ENCODE results near the gene KIAA0825. TPM values are rescaled to one million over a fixed set of nuclear protein-coding genes. Genes with fewer than 3 reads are reported as not detected.

KIAA0825 gene
- polyA plus RNA-seq, 1 donor from 2014 or later = 5.1 TPM

GRCh38 chr5:94499806-94500205 lies 118.6 kb downstream of the KIAA0825 start:
- no peak overlapping the region for H3K9ac ChIP-seq (ENCODE audit: low read length)

GRCh38 chr5:94498199-94498598 lies 120.2 kb downstream of the KIAA0825 start:
- H3K79me2 ChIP-seq (replicated peaks; ENCODE audit: insufficient read depth, low read length) = no peaks in the 10 kb centered on the region
- H2AFZ ChIP-seq (ENCODE audit: low read depth, low read length) = no peak overlapping the region
- no peaks in the 10 kb centered on the region for H3K9me2 ChIP-seq (ENCODE audit: insufficient read depth, low read length)
- no peak overlapping the region for H3K27ac ChIP-seq (ENCODE audit: low read length)
- H3K9ac ChIP-seq (ENCODE audit: low read length) = no peak overlapping the region
- H3K27me3 ChIP-seq (ENCODE audit: insufficient read depth, low read depth, low read length) = no peaks in the 10 kb centered on the region
- no peaks in the 10 kb centered on the region for H3K36me3 ChIP-seq (ENCODE audit: insufficient read depth, low read length)
- TF ChIP-seq CTCF (IDR thresholded peaks at IDR 0.05; ENCODE audit: poor library complexity, severe bottlenecking) (no peak), EZH2 (IDR thresholded peaks at IDR 0.05; ENCODE audit: borderline replicate concordance, insufficient read depth, low read length, poor library complexity, severe bottlenecking) (no peak)
- no peak overlapping the region for H3K4me3 ChIP-seq (ENCODE audit: low read length)
- no peaks in the 10 kb centered on the region for H4K20me1 ChIP-seq (ENCODE audit: insufficient read depth)
- H3K4me2 ChIP-seq (ENCODE audit: low read length) = no peak overlapping the region
- H3F3A ChIP-seq (ENCODE audit: insufficient read depth, low read length, poor library complexity, severe bottlenecking) = no peaks in the 10 kb centered on the region
- H3K9me3 ChIP-seq (ENCODE audit: low read length) = no peaks in the 10 kb centered on the region

More at GRCh38 chr5:94499806-94500205, 118.6 kb downstream of the KIAA0825 start:
- H3F3A ChIP-seq (ENCODE audit: insufficient read depth, low read length, poor library complexity, severe bottlenecking) = no peaks in the 10 kb centered on the region
- TF ChIP-seq MXI1 (conservative IDR thresholded peaks at IDR 0.05; ENCODE audit: poor library complexity, severe bottlenecking) = no peak
- TF ChIP-seq REST (IDR thresholded peaks at IDR 0.05; ENCODE audit: borderline replicate concordance) = no peak
- TF ChIP-seq POLR2AphosphoS5 (IDR thresholded peaks at IDR 0.05) = no peak
- H3K27me3 ChIP-seq (ENCODE audit: insufficient read depth, low read depth, low read length) = no peaks in the 10 kb centered on the region
- no peaks in the 10 kb centered on the region for H3K9me3 ChIP-seq (ENCODE audit: low read length)
- H3K27ac ChIP-seq (ENCODE audit: low read length) = no peak overlapping the region
- no peaks in the 10 kb centered on the region for H3K36me3 ChIP-seq (ENCODE audit: insufficient read depth, low read length)
- H4K20me1 ChIP-seq (ENCODE audit: insufficient read depth) = no peaks in the 10 kb centered on the region
- H3K79me2 ChIP-seq (replicated peaks; ENCODE audit: insufficient read depth, low read length) = no peaks in the 10 kb centered on the region
- H2AFZ ChIP-seq (ENCODE audit: low read depth, low read length) = no peak overlapping the region
- no peak overlapping the region for H3K4me3 ChIP-seq (ENCODE audit: low read length)
- no peaks in the 10 kb centered on the region for H3K9me2 ChIP-seq (ENCODE audit: insufficient read depth, low read length)
- no peak overlapping the region for H3K4me2 ChIP-seq (ENCODE audit: low read length)

- Histone ChIP-seq H3K4me3 (ENCODE audit: low read length) (no peak overlapping the region), H3K4me2 (ENCODE audit: low read length) (no peak overlapping the region), H2AFZ (ENCODE audit: low read depth, low read length) (no peak overlapping the region), H3K9me2 (ENCODE audit: insufficient read depth, low read length) (no peaks in the 10 kb centered on the region), H4K20me1 (ENCODE audit: insufficient read depth) (no peaks in the 10 kb centered on the region), H3K27ac (ENCODE audit: low read length) (no peak overlapping the region), H3K9me3 (ENCODE audit: low read length) (no peaks in the 10 kb centered on the region), H3K79me2 (replicated peaks; ENCODE audit: insufficient read depth, low read length) (no peaks in the 10 kb centered on the region), H3K9ac (ENCODE audit: low read length) (no peak overlapping the region), H3K27me3 (ENCODE audit: insufficient read depth, low read depth, low read length) (no peaks in the 10 kb centered on the region), H3K36me3 (ENCODE audit: insufficient read depth, low read length) (no peaks in the 10 kb centered on the region), H3F3A (ENCODE audit: insufficient read depth, low read length, poor library complexity, severe bottlenecking) (no peaks in the 10 kb centered on the region)
- no peak for TF ChIP-seq EP300 (conservative IDR thresholded peaks at IDR 0.05; ENCODE audit: poor library complexity, severe bottlenecking)
- TF ChIP-seq REST (IDR thresholded peaks at IDR 0.05; ENCODE audit: borderline replicate concordance) = no peak
- TF ChIP-seq POLR2AphosphoS5 (IDR thresholded peaks at IDR 0.05) = no peak
- no peak for TF ChIP-seq RAD21 (conservative IDR thresholded peaks at IDR 0.05)
- TF ChIP-seq SMC3 (conservative IDR thresholded peaks at IDR 0.05; ENCODE audit: poor library complexity) = no peak
- TF ChIP-seq EZH2 (IDR thresholded peaks at IDR 0.05; ENCODE audit: borderline replicate concordance, insufficient read depth, low read length, poor library complexity, severe bottlenecking) = no peak
- no peak for TF ChIP-seq TAF1 (IDR thresholded peaks at IDR 0.05; ENCODE audit: low read depth)
- TF ChIP-seq CTCF (IDR thresholded peaks at IDR 0.05; ENCODE audit: poor library complexity, severe bottlenecking) = no peak
- no peak for TF ChIP-seq MXI1 (conservative IDR thresholded peaks at IDR 0.05; ENCODE audit: poor library complexity, severe bottlenecking)
Measured at GRCh38 chr5:94485067-94485466, 133.3 kb downstream of the KIAA0825 start.
